HG03342 (cell line): ENCODE results near the gene PLSCR1.
"Not testable (repeated sequence)": the region's sequence is repeated elsewhere in the genome, so short reads cannot be mapped to it uniquely, and the experiment has no call there.

Experiments
- ATAC-seq: cut with Tn5 transposase; IDR thresholded peaks from one replicate; pipeline ENCODE4 v1.9.1; 2021; ENCODE audit warnings: mild to moderate bottlenecking, moderate library complexity; ENCODE audit not compliant: unreplicated experiment

PLSCR1 gene

GRCh38 chr3:146485297-146485696, 59.1 kb downstream of the PLSCR1 start:
- ATAC-seq: no peak

GRCh38 chr3:146476094-146476740, 68.2 kb downstream of the PLSCR1 start:
- ATAC-seq: no peak

- ATAC-seq: not testable (repeated sequence)
Observed at GRCh38 chr3:146474976-146475375, 69.4 kb downstream of the PLSCR1 start.

GRCh38 chr3:146473726-146474125, 70.7 kb downstream of the PLSCR1 start:
- no peak for ATAC-seq

- ATAC-seq: no peak
Observed at GRCh38 chr3:146472611-146473010, 71.8 kb downstream of the PLSCR1 start.

- no peak for ATAC-seq
Observed at GRCh38 chr3:146471012-146471411, 73.4 kb downstream of the PLSCR1 start.

- ATAC-seq: no peak
Observed at GRCh38 chr3:146470425-146470990, 73.9 kb downstream of the PLSCR1 start.

- ATAC-seq: peak; percentile 98
Observed at GRCh38 chr3:146469150-146470017, 75.0 kb downstream of the PLSCR1 start, which contains the start of gene PLSCR2. Gene PLSCR2, minus strand, starts transcription at chr3:146469561. Its CDS starts 9,657 bp downstream, at chr3:146459904.

- ATAC-seq: no peak
Observed at GRCh38 chr3:146468671-146469149, 75.7 kb downstream of the PLSCR1 start.

GRCh38 chr3:146468234-146468633, 76.2 kb downstream of the PLSCR1 start:
- ATAC-seq: no peak

- ATAC-seq: no peak
Observed at GRCh38 chr3:146466604-146467003, 77.8 kb downstream of the PLSCR1 start.

- ATAC-seq: no peak
Observed at GRCh38 chr3:146465693-146466465, 78.5 kb downstream of the PLSCR1 start.
